Hepatocyte (in vitro differentiated cells): ENCODE measurements around the gene IQGAP2. TPM values are rescaled to one million over a fixed set of nuclear protein-coding genes. Genes with fewer than 3 reads are reported as not detected.

ENCODE experiments used
- DNase-seq: peaks from one replicate; pipeline ENCODE4 v3.0.0-alpha.2; 2016; ENCODE audit warnings: low spot score
- H2AFZ ChIP-seq: fragments of 200-600 bp; sonication (generic); 2 replicates; pipeline ENCODE4 v1.6.0; 2016; ENCODE audit warnings: antibody characterized with exemption, mild to moderate bottlenecking
- H3K27ac ChIP-seq: fragments of 200-600 bp; sonication (generic); 2 replicates; pipeline ENCODE4 v1.5.1; 2016; ENCODE audit warnings: mild to moderate bottlenecking
- H3K27me3 ChIP-seq: fragments of 200-600 bp; sonication (generic); 2 replicates; pipeline ENCODE4 v1.6.1; 2016
- H3K36me3 ChIP-seq: fragments of 200-600 bp; sonication (generic); replicated peaks from 2 replicates; pipeline ENCODE4 v1.5.1; 2016; ENCODE audit warnings: low read depth; ENCODE audit not compliant: insufficient read depth
- H3K4me1 ChIP-seq: fragments of 200-600 bp; sonication (generic); 2 replicates; pipeline ENCODE4 v1.5.1; 2016; ENCODE audit warnings: mild to moderate bottlenecking, moderate library complexity; ENCODE audit not compliant: insufficient read depth
- H3K4me2 ChIP-seq: fragments of 200-600 bp; sonication (generic); 2 replicates; pipeline ENCODE4 v1.6.0; 2016
- H3K4me3 ChIP-seq: fragments of 200-600 bp; sonication (generic); 2 replicates; pipeline ENCODE4 v1.5.1; 2016; ENCODE audit warnings: mild to moderate bottlenecking
- H3K79me2 ChIP-seq: fragments of 200-600 bp; sonication (generic); 2 replicates; pipeline ENCODE4 v1.6.0; 2017; ENCODE audit warnings: mild to moderate bottlenecking
- H3K9me2 ChIP-seq: fragments of 200-600 bp; sonication (generic); replicated peaks from 2 replicates; pipeline ENCODE4 v1.6.0; 2017; ENCODE audit warnings: mild to moderate bottlenecking; ENCODE audit not compliant: insufficient read depth
- H3K9me3 ChIP-seq: fragments of 200-600 bp; sonication (generic); 2 replicates; pipeline ENCODE4 v1.5.1; 2016; ENCODE audit warnings: low read depth, mild to moderate bottlenecking
- H4K20me1 ChIP-seq: fragments of 200-600 bp; sonication (generic); 2 replicates; pipeline ENCODE4 v1.6.0; 2016; ENCODE audit warnings: mild to moderate bottlenecking; ENCODE audit not compliant: insufficient read depth, poor library complexity, severe bottlenecking
- EZH2 ChIP-seq: fragments of 200-600 bp; sonication (generic); IDR thresholded peaks from 2 replicates; pipeline ENCODE4 v1.6.1; 2016; ENCODE audit warnings: antibody characterized with exemption, mild to moderate bottlenecking, borderline replicate concordance
- EZH2phosphoT487 ChIP-seq: fragments of 200-600 bp; sonication (generic); IDR thresholded peaks from one replicate; pipeline ENCODE4 v1.6.1; 2018; ENCODE audit warnings: antibody characterized with exemption, mild to moderate bottlenecking, low read depth, moderate library complexity; ENCODE audit not compliant: unreplicated experiment, severe bottlenecking
- WGBS: methylation state at CpG from one replicate; pipeline ENCODE4 v1.1.6; 2016; ENCODE audit warnings: low lambda C conversion rate; ENCODE audit errors: missing lambda C conversion rate; 5-methylcytosine and 5-hydroxymethylcytosine counted together
- polyA plus RNA-seq: library from polyadenylated mRNA; unstranded; fragments of >200 nt; fragmentation: Nextera tagmentation; extraction: Ambion mirVana; gene quantifications from 2 replicates; pipeline ENCODE4 v1.2.1, GENCODE V29; 2016
- total RNA-seq: library from RNA; depleted of rRNA; stranded (reverse); fragments of >200 nt; gene quantifications from 2 replicates; pipeline ENCODE4 v1.2.3, GENCODE V29; 2014
- TF ChIP-seq, protein P1 (sequence below): fragments of 200-600 bp; sonication (generic); IDR thresholded peaks from 2 replicates; pipeline ENCODE4 v1.5.1; 2016; ENCODE audit warnings: antibody characterized with exemption, mild to moderate bottlenecking; ENCODE audit not compliant: poor library complexity

Gene IQGAP2
- total and polyA plus RNA-seq, 2 experiments from 2014 or later, result 37.2 to 78.9 TPM

- no peak for DNase-seq
- H3K27me3 ChIP-seq, result no peaks in the 10 kb centered on the region
- H3K4me2 ChIP-seq, result no peak overlapping the region
- H3K36me3 ChIP-seq, result no peaks in the 10 kb centered on the region
- no peaks in the 10 kb centered on the region for H4K20me1 ChIP-seq
- TF ChIP-seq, protein P1, sequence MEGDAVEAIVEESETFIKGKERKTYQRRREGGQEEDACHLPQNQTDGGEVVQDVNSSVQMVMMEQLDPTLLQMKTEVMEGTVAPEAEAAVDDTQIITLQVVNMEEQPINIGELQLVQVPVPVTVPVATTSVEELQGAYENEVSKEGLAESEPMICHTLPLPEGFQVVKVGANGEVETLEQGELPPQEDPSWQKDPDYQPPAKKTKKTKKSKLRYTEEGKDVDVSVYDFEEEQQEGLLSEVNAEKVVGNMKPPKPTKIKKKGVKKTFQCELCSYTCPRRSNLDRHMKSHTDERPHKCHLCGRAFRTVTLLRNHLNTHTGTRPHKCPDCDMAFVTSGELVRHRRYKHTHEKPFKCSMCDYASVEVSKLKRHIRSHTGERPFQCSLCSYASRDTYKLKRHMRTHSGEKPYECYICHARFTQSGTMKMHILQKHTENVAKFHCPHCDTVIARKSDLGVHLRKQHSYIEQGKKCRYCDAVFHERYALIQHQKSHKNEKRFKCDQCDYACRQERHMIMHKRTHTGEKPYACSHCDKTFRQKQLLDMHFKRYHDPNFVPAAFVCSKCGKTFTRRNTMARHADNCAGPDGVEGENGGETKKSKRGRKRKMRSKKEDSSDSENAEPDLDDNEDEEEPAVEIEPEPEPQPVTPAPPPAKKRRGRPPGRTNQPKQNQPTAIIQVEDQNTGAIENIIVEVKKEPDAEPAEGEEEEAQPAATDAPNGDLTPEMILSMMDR, result no peak
- TF ChIP-seq EZH2 (no peak), EZH2phosphoT487 (no peak)
- no peak overlapping the region for H2AFZ ChIP-seq
- H3K27ac ChIP-seq, result peak overlapping the region; percentile 85
- no peaks in the 10 kb centered on the region for H3K9me2 ChIP-seq
- H3K9me3 ChIP-seq, result no peaks in the 10 kb centered on the region
- WGBS, result 79% methylated on average over 3 of the region's 3 CpGs
- H3K79me2 ChIP-seq, result no peaks in the 10 kb centered on the region
- no peak overlapping the region for H3K4me3 ChIP-seq
- peaks cover 38% of the 10 kb centered on the region for H3K4me1 ChIP-seq
These were observed 286.4 kb downstream of the IQGAP2 start for GRCh38 chr5:76689321-76690036.

DNA sequence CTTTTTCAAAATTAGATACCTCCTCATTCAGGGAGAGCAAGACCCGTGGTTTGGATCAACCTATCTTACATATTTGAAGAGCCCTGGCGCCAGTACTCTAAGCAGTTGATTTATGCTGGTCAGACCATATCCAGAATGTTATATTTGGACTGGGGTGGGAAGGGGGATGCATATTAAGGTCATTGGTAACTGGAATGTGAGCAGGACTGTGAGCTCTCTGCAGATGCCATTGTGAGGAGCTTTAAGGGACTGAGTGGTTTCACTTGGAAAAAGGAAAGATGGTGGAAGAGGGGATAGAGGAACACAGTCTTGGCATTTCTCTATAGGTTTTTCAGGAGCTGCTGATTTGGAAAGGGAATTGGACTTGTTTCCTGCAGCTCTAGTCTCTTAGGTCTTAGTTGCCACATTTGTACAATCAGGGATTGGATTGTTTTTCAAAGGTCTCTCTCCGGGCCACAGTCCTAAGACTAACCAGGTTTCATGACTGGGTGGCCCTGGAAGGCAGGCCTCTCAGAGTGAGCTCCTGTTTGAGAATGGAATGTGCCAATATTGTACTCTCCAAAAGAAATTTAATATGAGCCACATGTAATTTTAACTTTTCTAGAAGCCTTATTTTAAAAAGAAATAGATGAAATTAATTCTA, 287.1 kb downstream of the IQGAP2 start:
- H3K4me2 ChIP-seq, result no peak overlapping the region
- no peak for DNase-seq
- WGBS, result 89% methylated on average over 3 of the region's 3 CpGs

DNA sequence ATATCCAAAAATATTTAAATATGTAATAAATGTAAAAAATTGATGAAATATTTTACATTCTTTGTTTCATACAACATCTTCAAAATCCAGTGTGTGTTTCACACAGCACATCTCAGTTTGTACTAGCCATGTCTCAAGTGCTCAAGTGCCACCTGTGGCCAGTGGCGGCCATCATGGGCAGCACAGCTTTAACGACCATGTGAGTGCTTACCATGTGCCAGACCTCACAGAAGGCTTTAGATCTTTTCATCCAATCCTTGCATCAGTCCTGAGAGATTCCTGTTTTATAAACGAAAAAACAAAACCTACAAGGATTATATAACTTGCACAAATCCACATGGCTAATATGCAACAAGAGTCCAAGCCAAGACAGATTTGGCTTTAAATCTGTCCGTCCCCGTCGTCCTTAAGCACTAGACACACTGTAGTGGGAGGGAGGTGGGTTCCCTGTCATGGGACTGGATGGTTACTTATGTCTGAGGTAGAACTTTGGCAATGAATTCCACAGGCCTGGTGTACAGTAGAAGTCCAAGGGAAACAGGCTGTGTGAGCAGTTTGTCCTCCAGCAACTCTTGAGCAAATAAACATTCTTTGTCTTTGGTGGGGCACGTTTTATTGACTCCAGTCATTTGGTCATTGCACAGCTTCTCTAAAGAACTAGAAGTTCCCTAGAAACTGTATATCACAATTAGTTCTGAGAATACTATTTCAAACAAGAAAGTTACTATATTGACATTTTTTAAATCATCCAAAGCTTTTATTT, 287.8 kb downstream of the IQGAP2 start:
- H3K27ac ChIP-seq, result peak overlapping the region; percentile 85
- peaks cover 31% of the 10 kb centered on the region for H3K4me1 ChIP-seq
- H3K4me2 ChIP-seq, result peak overlapping the region; percentile 5
- H4K20me1 ChIP-seq, result no peaks in the 10 kb centered on the region
- no peak overlapping the region for H2AFZ ChIP-seq
- no peaks in the 10 kb centered on the region for H3K79me2 ChIP-seq
- WGBS, result 54% methylated on average over 7 of the region's 7 CpGs
- no peak overlapping the region for H3K4me3 ChIP-seq
- peak; percentile 30 for DNase-seq
- no peaks in the 10 kb centered on the region for H3K9me3 ChIP-seq
- no peaks in the 10 kb centered on the region for H3K27me3 ChIP-seq
- TF ChIP-seq EZH2phosphoT487 (no peak), EZH2 (no peak)
- TF ChIP-seq, protein P1, result no peak
- no peaks in the 10 kb centered on the region for H3K36me3 ChIP-seq
- no peaks in the 10 kb centered on the region for H3K9me2 ChIP-seq

More for the DNA sequence above, 287.1 kb downstream of the IQGAP2 start:
- Histone ChIP-seq H3K9me3 (no peaks in the 10 kb centered on the region), H3K36me3 (no peaks in the 10 kb centered on the region), H3K9me2 (no peaks in the 10 kb centered on the region), H3K4me1 (peaks cover 38% of the 10 kb centered on the region), H4K20me1 (no peaks in the 10 kb centered on the region), H3K27me3 (no peaks in the 10 kb centered on the region), H3K4me3 (no peak overlapping the region), H3K79me2 (no peaks in the 10 kb centered on the region), H3K27ac (peak overlapping the region; percentile 85), H2AFZ (no peak overlapping the region)
- TF ChIP-seq EZH2 (no peak), EZH2phosphoT487 (no peak)
- TF ChIP-seq, protein P1, result no peak
